PC-9 (cell line): ENCODE measurements around the gene RPS21. TPM values are rescaled to one million over a fixed set of nuclear protein-coding genes. Genes with fewer than 3 reads are reported as not detected.

Experiments used
- BruUV-seq: library from RNA; stranded (reverse); fragments of 400-500 nt; replicated peaks from 2 replicates; lab custom pipeline; 2021; lab: Mats Ljungman, UMichigan
- CTCF ChIA-PET: fragments of 300-600 bp; sonication (Branson Sonifier 250); formaldehyde crosslinking; loops from one replicate; lab custom pipeline; 2022; ENCODE audit warnings: antibody characterized with exemption; lab: Charles Lee
- POLR2A ChIA-PET: fragments of 300-600 bp; sonication (Branson Sonifier 250); formaldehyde crosslinking; loops from one replicate; lab custom pipeline; 2022; ENCODE audit warnings: antibody characterized with exemption; ENCODE audit not compliant: unreplicated experiment; lab: Charles Lee
- DNase-seq, 2 experiments: peaks; one replicate each; pipeline versions ENCODE4 v3.0.0 to v3.0.0-alpha.2; 2015 to 2022; ENCODE audit warnings: mixed read lengths in 1 of 2
- H2AFZ ChIP-seq: fragments of 200-600 bp; sonication (generic); 2 replicates; pipeline ENCODE4 v1.8.1; 2017; ENCODE audit warnings: antibody characterized with exemption
- H3F3A ChIP-seq: fragments of 200-600 bp; sonication (generic); 2 replicates; pipeline ENCODE4 v1.8.1; 2017; ENCODE audit warnings: antibody characterized with exemption, mild to moderate bottlenecking, low read depth; ENCODE audit not compliant: insufficient read depth
- H3K27ac ChIP-seq: fragments of 200-600 bp; sonication (generic); 2 replicates; pipeline ENCODE4 v1.6.1; 2016; ENCODE audit warnings: mixed run types
- H3K27me3 ChIP-seq: fragments of 200-600 bp; sonication (generic); 2 replicates; pipeline ENCODE4 v1.6.1; 2016; ENCODE audit warnings: low read depth, mixed run types; ENCODE audit not compliant: insufficient read depth
- H3K36me3 ChIP-seq: fragments of 200-600 bp; sonication (generic); 2 replicates; pipeline ENCODE4 v1.6.1; 2016; ENCODE audit warnings: low read depth, mixed run types
- H3K4me1 ChIP-seq: fragments of 200-600 bp; sonication (generic); replicated peaks from 2 replicates; pipeline ENCODE4 v1.6.1; 2016; ENCODE audit warnings: mixed run types; ENCODE audit not compliant: insufficient read depth
- H3K4me2 ChIP-seq: fragments of 200-600 bp; sonication (generic); 2 replicates; pipeline ENCODE4 v1.6.1; 2017; ENCODE audit warnings: mixed run types
- H3K4me3 ChIP-seq: fragments of 200-600 bp; sonication (generic); 2 replicates; pipeline ENCODE4 v1.6.1; 2016; ENCODE audit warnings: mixed run types
- H3K79me2 ChIP-seq: fragments of 200-600 bp; sonication (generic); 2 replicates; pipeline ENCODE4 v1.6.1; 2017; ENCODE audit warnings: low read depth, mixed run types
- H3K9me2 ChIP-seq: fragments of 200-600 bp; sonication (generic); 2 replicates; pipeline ENCODE4 v1.8.1; 2017; ENCODE audit warnings: mild to moderate bottlenecking; ENCODE audit not compliant: insufficient read depth
- H3K9me3 ChIP-seq: fragments of 200-600 bp; sonication (generic); 2 replicates; pipeline ENCODE4 v1.8.1; 2016; ENCODE audit warnings: low read depth; ENCODE audit not compliant: insufficient read depth
- H4K20me1 ChIP-seq: fragments of 200-600 bp; sonication (generic); 2 replicates; pipeline ENCODE4 v1.8.1; 2017; ENCODE audit not compliant: insufficient read depth
- EZH2 ChIP-seq: fragments of 200-600 bp; sonication (generic); IDR thresholded peaks from 2 replicates; pipeline ENCODE4 v1.8.0; 2017; ENCODE audit warnings: antibody characterized with exemption, low read depth
- intact Hi-C: fragments of 100-400 bp; cut with micrococcal nuclease; formaldehyde crosslinking; loops from one replicate; pipeline ENCODE4 v1.10.0; 2022; ENCODE audit not compliant: unreplicated experiment
- total RNA-seq: library from RNA; stranded (reverse); gene quantifications from 2 replicates; pipeline ENCODE4 v1.2.3, GENCODE V29; 2021
- TF ChIP-seq, protein P1 (sequence below): fragments of 200-600 bp; sonication (generic); conservative IDR thresholded peaks from 2 replicates; pipeline ENCODE4 v1.6.1; 2017; ENCODE audit warnings: mixed run types, antibody characterized with exemption, mild to moderate bottlenecking, moderate library complexity

The RPS21 gene
- total RNA-seq, 1 experiment from 2014 or later: 2,275 TPM

GRCh38 chr20:62430866-62431447 is 44.1 kb downstream of the RPS21 start:
- Histone ChIP-seq H3F3A (peaks cover 17% of the 10 kb centered on the region; the same call in 1 of the 2 replicates), H3K27ac (no peak overlapping the region), H3K36me3 (no peaks in the 10 kb centered on the region), H3K27me3 (peaks cover 26% of the 10 kb centered on the region), H3K4me1 (peaks cover 26% of the 10 kb centered on the region), H3K4me2 (no peak overlapping the region), H2AFZ (no peak overlapping the region), H3K4me3 (no peak overlapping the region), H3K79me2 (no peaks in the 10 kb centered on the region), H3K9me3 (no peaks in the 10 kb centered on the region), H3K9me2 (no peaks in the 10 kb centered on the region), H4K20me1 (no peaks in the 10 kb centered on the region)
- no peak for DNase-seq
- intact Hi-C loops: no loop called here
- CTCF ChIA-PET: no interaction called here
- no TSS peak for BruUV-seq
- POLR2A ChIA-PET: no interaction called here
- TF ChIP-seq, protein P1, sequence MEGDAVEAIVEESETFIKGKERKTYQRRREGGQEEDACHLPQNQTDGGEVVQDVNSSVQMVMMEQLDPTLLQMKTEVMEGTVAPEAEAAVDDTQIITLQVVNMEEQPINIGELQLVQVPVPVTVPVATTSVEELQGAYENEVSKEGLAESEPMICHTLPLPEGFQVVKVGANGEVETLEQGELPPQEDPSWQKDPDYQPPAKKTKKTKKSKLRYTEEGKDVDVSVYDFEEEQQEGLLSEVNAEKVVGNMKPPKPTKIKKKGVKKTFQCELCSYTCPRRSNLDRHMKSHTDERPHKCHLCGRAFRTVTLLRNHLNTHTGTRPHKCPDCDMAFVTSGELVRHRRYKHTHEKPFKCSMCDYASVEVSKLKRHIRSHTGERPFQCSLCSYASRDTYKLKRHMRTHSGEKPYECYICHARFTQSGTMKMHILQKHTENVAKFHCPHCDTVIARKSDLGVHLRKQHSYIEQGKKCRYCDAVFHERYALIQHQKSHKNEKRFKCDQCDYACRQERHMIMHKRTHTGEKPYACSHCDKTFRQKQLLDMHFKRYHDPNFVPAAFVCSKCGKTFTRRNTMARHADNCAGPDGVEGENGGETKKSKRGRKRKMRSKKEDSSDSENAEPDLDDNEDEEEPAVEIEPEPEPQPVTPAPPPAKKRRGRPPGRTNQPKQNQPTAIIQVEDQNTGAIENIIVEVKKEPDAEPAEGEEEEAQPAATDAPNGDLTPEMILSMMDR: no peak
- no peak for TF ChIP-seq EZH2

DNA sequence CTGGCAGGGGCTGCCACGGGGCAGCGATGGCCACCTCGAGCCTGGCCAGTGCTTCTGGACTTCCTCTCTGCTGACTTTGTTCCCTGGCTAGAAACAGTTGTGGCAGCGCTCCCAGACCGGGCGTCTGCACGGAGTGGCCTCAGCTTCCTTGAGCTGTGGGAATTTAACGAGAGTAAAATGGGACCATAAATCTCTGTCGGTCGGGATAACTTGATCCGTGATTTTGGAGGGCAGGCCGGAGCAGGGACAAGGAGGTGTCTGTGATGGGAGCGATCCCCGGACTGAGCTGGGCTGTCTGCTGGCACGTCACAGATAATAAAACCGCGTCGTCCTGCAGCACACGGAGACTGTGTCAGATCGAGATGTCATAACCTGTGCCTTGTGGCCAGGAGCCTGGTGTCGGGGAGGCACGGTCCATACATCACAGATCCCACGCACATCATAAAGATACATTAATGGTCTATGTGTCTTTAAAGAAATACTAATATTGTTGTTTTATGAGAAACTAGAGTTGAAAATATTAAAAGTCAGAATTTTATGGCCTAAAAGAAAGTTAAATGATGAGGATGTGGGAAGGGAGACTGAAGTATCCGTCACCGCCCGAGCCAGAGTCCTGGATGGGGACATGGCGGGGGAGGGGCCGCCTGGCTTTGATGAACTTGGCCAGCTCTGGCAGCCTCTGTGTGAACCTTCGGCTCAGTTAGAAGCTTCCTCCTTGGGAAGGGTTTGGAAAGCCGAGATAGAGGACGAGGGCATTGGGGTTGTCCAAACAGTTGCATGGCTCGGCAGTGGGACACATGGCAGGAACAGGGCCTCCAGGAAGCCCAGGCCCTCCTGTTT is 47.0 kb downstream of the RPS21 start:
- no peak for DNase-seq
- Histone ChIP-seq H3K4me1 (no peaks in the 10 kb centered on the region), H4K20me1 (no peaks in the 10 kb centered on the region), H2AFZ (no peak overlapping the region), H3K9me2 (no peaks in the 10 kb centered on the region), H3K9me3 (no peaks in the 10 kb centered on the region), H3F3A (no peaks in the 10 kb centered on the region), H3K27me3 (peaks cover 42% of the 10 kb centered on the region), H3K79me2 (no peaks in the 10 kb centered on the region), H3K4me2 (no peak overlapping the region), H3K36me3 (no peaks in the 10 kb centered on the region), H3K4me3 (no peak overlapping the region), H3K27ac (no peak overlapping the region)
- ChIA-PET POLR2A (no interaction called here), CTCF (no interaction called here)
- TF ChIP-seq EZH2: no peak
- TF ChIP-seq, protein P1: no peak
- intact Hi-C loops: no loop called here
- BruUV-seq: no TSS peak

DNA sequence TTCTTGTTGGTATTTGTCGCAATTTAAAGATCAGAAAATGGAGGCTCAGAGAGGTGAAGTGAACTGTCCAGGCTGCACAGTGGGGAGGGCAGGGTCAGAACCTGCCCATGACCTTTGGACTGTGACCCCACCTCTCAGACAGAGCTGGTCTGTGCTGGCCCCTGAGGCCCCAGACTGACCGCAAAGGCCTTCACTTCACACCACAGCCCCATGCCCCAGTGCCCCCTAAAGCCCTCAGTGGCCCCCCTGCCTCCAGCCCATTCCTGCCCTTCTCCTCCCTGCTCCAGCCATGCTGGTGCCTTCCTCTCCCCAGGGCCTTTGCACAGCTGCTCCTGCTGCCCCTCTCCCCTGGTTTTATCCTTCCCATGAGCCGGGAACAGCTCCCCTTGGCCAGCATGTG is 49.8 kb downstream of the RPS21 start:
- no peaks in the 10 kb centered on the region for H4K20me1 ChIP-seq
- H3K27me3 ChIP-seq: peaks cover 68% of the 10 kb centered on the region
- no peaks in the 10 kb centered on the region for H3K4me1 ChIP-seq
- no TSS peak for BruUV-seq
- no peaks in the 10 kb centered on the region for H3K9me3 ChIP-seq
- DNase-seq: no peak
- TF ChIP-seq, protein P1: no peak
- TF ChIP-seq EZH2: no peak
- H2AFZ ChIP-seq: no peak overlapping the region
- no peaks in the 10 kb centered on the region for H3K36me3 ChIP-seq
- ChIA-PET POLR2A (no interaction called here), CTCF (no interaction called here)
- no peak overlapping the region for H3K4me3 ChIP-seq
- no peak overlapping the region for H3K27ac ChIP-seq
- H3K79me2 ChIP-seq: no peaks in the 10 kb centered on the region
- no peaks in the 10 kb centered on the region for H3K9me2 ChIP-seq
- H3K4me2 ChIP-seq: no peak overlapping the region
- H3F3A ChIP-seq: no peaks in the 10 kb centered on the region
- intact Hi-C loops: no loop called here
